ENCODE data around the gene RBBP5.
"Not testable (repeated sequence)": the region's sequence is repeated elsewhere in the genome, so short reads cannot be mapped to it uniquely, and the experiment has no call there.

Gene RBBP5, protein sequence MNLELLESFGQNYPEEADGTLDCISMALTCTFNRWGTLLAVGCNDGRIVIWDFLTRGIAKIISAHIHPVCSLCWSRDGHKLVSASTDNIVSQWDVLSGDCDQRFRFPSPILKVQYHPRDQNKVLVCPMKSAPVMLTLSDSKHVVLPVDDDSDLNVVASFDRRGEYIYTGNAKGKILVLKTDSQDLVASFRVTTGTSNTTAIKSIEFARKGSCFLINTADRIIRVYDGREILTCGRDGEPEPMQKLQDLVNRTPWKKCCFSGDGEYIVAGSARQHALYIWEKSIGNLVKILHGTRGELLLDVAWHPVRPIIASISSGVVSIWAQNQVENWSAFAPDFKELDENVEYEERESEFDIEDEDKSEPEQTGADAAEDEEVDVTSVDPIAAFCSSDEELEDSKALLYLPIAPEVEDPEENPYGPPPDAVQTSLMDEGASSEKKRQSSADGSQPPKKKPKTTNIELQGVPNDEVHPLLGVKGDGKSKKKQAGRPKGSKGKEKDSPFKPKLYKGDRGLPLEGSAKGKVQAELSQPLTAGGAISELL

GRCh38 chr1:205121660-205122488 lies at the start of gene RBBP5:
RBBP5 (minus strand) TSS chr1:205121978; CDS start chr1:205121873, 105 bp downstream.
- DNase-seq (ENCODE audit: low read depth): peak; percentile 88

DNA sequence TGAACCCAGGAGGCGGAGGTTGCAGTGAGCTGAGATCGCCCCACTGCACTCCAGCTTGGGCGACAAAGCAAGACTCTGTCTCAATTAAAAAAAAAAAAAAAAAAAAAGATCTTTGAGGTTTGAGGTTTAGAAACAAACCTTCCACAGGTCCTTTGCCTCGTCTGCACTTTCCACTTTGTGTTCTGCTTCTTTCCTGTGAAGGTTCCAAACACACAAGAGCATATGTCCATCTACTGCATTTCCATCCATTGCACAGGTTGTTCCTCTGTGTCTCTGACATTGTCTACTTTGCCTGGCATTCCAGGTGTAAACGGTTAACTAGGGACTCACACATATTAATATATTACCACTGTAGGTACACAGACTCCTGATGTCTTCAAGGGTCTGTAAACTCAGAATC lies 49.6 kb upstream of the RBBP5 start:
- no peak for DNase-seq (ENCODE audit: low read depth)

- DNase-seq (ENCODE audit: low read depth): no peak
Measured at GRCh38 chr1:205170532-205171269, 48.9 kb upstream of the RBBP5 start.

- DNase-seq (ENCODE audit: low read depth): no peak
Measured at GRCh38 chr1:205169248-205169647, 47.5 kb upstream of the RBBP5 start.

- no peak for DNase-seq (ENCODE audit: low read depth)
Measured at GRCh38 chr1:205168291-205168690, 46.5 kb upstream of the RBBP5 start.

DNA sequence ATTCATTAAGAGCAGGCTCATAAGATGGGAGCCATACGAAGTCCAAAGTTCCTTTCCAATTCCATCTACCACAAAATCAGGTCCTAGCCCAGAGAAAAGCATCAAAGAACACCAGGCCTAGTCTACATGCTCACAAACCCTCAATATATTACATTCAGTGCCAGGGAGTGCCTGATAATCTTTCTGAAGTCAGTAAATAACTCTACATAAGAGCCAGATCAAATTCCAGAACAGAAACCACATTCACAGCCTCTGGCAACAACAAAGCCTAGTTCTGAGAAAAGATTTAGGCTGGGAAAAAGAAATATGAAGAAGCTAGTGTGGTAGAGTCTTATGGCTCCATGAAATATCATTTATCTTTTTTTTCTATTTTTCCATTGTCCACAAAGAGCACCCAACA lies 40.5 kb upstream of the RBBP5 start:
- DNase-seq (ENCODE audit: low read depth): no peak

DNA sequence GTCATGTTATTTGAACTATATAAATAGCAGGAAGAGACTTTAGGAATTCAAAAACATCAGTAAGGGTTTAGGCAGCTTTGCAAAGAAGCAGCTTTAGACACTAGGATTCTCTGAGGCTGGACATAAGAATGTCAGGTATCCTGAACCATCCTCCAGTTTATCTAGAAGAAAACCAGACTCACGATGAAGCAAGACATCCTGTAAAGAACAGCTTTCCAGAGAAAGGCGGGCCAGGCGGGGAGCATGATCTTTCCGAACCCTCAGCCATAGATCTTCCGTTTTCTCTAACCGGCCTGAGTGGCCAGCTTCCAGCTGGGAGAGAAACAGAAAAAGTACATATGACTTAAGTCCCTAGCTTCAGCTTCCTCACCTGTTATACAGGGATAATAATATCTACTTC lies 39.3 kb upstream of the RBBP5 start:
- no peak for DNase-seq (ENCODE audit: low read depth)

GRCh38 chr1:205158048-205158616 lies 36.4 kb upstream of the RBBP5 start:
- no peak for DNase-seq (ENCODE audit: low read depth)

DNA sequence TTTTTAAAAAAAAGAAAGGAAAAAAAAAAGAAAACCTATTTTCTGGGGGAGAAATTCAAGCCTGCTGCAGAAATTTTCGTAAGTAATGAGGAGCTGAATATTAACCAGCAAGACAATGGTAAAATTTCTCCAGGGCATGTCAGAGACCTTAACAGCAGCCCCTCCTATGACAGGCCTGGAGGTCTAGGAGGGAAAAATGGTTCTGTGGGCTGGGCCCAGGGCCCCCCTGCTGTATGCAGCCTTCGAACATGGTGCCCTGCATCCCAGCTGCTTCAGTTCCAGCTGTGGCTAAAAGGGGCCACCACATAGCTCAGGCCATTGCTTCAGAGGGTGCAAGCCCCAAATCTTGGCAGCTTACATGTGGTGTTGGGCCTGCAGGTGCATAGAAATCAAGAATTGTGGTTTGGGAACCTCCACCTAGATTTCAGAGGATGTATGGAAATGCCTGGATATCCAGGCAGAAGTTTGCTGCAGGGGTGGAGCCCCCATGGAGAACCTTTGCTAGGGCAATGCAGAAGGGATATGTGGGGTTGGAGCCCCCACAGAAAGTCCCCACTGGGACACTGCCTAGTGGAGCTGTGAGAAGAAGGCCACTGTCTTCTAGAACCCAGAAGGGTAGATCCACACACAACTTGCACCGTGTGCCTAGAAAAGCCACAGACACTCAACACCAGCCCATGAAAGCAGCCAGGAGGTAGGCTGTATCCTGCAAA lies 34.0 kb upstream of the RBBP5 start:
- DNase-seq (ENCODE audit: low read depth): not testable (repeated sequence)

DNA sequence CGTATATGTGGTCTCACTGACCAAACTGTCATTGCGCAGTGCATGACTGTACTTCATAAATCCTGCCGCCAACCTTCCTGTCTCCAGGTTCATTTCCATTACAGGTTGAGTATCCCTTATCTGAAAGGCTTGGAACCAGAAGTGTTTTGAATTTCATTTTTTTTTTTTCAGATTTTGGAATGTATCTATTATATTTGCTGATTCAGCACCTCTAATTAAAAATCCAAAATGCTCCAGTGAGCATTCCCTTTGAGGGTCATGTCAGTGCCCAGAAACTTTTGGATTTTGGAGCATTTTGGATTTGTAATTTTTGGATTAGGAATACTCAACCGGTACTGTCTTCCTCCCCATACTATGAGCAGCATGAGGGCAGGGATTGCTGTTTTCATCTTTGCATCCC lies 30.7 kb upstream of the RBBP5 start:
- no peak for DNase-seq (ENCODE audit: low read depth)

GRCh38 chr1:205150651-205151428 lies 29.1 kb upstream of the RBBP5 start:
- DNase-seq (ENCODE audit: low read depth): no peak

DNA sequence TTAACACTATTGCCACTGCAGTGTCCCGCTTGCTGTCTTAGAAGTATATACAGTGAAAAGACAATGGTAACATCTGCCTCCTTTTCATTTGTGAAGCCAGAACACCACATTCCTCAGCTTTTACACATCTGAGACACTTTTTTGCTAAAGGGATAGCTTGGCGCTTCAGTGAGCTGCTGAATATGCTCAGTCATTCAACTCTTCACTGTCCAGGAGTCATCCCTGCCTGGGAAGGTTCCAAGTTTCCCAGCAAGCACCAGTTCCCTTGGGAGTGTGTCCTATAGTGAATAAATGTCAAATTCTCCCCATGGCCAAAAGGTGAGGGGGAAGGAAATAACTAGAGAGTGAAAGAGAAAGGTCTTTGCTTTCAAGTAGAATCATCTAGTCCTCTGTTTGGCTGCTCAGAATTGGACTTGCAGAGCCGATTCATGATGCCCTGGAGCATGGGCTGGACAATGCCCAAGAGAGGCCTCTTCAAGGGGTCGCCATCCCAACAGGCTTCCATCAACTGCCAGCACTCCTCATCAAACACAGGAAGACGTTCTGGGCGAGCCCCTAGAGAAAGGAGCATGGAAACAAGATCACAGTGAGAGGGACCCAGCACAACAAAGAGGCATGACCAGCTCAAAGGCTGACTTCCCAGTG lies 25.5 kb upstream of the RBBP5 start:
- DNase-seq (ENCODE audit: low read depth): no peak

- DNase-seq (ENCODE audit: low read depth): no peak
Measured at GRCh38 chr1:205144751-205145150, 23.0 kb upstream of the RBBP5 start.

DNA sequence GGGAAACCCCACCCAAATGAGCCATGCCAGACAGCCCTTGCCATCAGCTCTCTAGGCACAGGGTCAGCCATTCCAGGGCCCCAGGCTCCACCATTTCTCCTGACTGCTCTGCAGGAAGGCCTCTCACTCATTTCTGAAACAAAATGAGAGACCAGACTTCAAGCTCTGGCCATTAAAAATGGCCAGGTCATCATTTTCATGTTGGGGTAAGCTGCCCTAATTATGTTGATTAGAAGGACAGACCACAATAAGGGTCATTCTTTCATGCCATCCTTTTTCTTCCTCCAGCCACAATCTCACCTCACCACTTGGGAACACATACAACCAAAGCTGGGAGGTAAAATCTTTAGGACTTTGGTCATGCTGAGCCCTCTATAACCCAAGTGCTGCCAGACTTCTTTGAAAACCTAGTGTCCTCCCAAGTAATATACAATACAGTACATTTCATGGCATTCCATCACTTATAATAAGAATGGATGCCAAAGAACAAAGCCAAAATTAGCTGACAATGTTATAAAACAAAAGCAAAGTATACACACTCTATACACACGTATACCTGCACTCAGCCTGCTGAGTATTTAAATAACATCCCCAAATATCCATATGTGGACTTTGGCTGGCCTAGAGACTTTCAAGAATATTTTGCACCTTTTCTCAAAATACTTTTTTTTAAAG lies 22.4 kb upstream of the RBBP5 start:
- no peak for DNase-seq (ENCODE audit: low read depth)

DNA sequence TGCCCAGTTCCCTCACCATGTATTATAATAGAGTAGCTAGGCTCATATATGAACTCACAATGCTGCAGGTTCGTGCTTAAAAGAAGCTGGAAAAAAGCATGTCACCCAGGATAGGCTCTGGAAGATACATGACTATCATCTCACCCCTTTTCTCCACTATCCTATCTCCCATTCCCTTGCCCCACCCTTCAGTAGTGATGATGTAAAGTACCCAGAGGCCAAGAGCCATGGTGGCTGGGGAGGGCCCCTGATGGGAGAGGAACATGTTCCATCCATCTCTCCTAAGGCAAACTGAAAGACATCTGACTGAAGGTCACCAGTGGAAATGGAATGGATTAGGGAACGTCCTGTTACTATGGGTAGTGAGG lies 20.3 kb upstream of the RBBP5 start:
- DNase-seq (ENCODE audit: low read depth): no peak

DNA sequence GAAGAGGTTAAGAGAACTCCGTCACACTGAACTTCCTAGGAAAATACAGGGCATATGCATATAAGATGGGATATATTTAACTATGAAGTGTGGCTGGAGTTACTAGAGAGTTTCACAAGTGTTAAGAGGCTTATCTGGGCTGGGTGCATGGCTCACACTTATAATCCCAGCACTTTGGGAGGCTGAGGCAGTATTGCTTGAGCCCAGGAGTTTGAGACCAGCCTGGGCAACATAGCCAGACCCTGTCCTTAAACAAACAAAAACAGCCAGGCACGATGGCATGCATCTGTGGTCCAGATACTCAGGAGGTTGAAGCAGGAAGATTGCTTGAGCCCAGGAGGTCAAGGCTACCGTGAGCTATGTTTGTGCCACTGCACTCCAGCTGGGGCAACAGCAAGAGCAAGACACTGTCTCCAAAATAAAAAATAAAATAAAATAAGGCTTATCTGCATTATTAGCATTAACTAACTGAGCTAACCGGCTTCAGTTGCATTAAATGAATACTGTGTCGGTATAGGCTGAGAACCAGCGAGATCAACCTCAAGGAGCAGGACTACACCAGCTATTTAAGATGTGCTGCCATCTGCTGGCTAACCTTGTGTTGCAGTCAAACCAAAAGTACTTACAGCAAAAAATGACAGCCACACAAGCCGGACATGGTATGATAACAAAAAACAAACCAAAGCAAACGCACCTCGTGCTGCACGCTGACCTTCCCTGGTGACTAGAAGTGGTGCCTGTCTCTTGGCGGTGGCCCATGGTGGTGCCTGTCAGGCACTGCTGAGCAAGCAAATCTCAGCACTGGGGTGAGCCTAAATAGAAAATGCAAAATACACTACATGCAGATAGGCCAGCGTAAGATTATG lies 19.7 kb upstream of the RBBP5 start:
- peak; percentile 29 for DNase-seq (ENCODE audit: low read depth)

- no peak for DNase-seq (ENCODE audit: low read depth)
Measured at GRCh38 chr1:205140113-205140512, 18.3 kb upstream of the RBBP5 start.

- no peak for DNase-seq (ENCODE audit: low read depth)
Measured at GRCh38 chr1:205137901-205138300, 16.1 kb upstream of the RBBP5 start.

Measured in stimulated activated CD8-positive, alpha-beta memory T cell treated with anti-CD3 and anti-CD28 coated beads, Interleukin-15, amount 100 ng/mL, for 24 hours (primary cell).